ENCODE results near the gene OPRD1.
"Not testable (repeated sequence)": the region's sequence is repeated elsewhere in the genome, so short reads cannot be mapped to it uniquely, and the experiment has no call there.

DNA sequence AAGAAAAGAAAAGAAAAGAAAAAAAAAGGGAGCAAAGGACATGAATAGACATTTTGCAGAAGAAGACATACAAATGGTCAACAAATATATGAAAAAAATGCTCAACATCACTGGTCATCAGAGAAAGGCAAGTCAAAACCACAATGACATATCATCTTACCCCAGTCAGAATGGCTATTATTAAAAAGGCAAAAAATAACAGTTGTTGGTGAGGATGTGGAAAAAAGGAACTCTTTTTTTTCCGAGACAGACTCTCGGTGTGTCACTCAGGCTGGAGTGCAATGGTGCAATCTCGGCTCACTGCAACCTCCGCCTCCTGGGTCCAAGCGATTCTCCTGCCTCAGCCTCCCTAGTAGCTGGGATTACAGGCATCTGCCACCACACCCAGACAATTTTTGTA lies 63.2 kb downstream of the OPRD1 start:
- not testable (repeated sequence) for TF ChIP-seq EZH2phosphoT487 (IDR thresholded peaks at IDR 0.05; ENCODE audit: borderline replicate concordance, low read depth, low read length)
- TF ChIP-seq, protein P1, sequence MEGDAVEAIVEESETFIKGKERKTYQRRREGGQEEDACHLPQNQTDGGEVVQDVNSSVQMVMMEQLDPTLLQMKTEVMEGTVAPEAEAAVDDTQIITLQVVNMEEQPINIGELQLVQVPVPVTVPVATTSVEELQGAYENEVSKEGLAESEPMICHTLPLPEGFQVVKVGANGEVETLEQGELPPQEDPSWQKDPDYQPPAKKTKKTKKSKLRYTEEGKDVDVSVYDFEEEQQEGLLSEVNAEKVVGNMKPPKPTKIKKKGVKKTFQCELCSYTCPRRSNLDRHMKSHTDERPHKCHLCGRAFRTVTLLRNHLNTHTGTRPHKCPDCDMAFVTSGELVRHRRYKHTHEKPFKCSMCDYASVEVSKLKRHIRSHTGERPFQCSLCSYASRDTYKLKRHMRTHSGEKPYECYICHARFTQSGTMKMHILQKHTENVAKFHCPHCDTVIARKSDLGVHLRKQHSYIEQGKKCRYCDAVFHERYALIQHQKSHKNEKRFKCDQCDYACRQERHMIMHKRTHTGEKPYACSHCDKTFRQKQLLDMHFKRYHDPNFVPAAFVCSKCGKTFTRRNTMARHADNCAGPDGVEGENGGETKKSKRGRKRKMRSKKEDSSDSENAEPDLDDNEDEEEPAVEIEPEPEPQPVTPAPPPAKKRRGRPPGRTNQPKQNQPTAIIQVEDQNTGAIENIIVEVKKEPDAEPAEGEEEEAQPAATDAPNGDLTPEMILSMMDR (conservative IDR thresholded peaks at IDR 0.05; ENCODE audit: low read length): not testable (repeated sequence)

All from OCI-LY7 (cell line).